ENCODE measurements around the gene ARMH3. TPM values are rescaled to one million over a fixed set of nuclear protein-coding genes. Genes with fewer than 3 reads are reported as not detected.

The ARMH3 gene
- polyA plus RNA-seq, 1 experiment: 18.5 TPM

DNA sequence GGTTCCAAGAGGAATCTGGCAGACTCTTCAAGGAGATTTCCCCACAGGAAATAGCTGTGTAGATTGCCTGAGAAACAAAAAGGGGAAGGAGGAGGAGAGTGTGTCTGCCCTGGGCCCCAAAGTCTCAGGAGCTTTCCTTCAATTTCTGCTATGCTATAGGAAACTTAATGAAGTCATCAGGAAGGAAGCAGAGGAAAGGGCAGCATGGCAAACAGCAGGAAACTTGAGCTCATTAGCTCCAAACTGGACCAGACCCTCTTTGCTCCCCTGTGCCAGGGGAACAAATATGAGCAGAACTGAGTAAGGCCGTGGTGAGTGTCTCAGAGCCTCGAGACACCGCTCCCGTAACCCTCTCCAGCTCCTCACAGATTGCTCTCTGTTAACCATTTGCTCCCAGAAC lies 207.6 kb downstream of the ARMH3 start:
- Histone ChIP-seq H3K27me3 (ENCODE audit: control insufficient read depth, insufficient read depth, low read length) (no peaks in the 10 kb centered on the region), H3K4me3 (ENCODE audit: low read depth, low read length) (no peak overlapping the region), H3K36me3 (ENCODE audit: control insufficient read depth, insufficient read depth, low read length) (peaks cover 3% of the 10 kb centered on the region; the same call in 1 of the 2 replicates)
- TF ChIP-seq, protein P1, sequence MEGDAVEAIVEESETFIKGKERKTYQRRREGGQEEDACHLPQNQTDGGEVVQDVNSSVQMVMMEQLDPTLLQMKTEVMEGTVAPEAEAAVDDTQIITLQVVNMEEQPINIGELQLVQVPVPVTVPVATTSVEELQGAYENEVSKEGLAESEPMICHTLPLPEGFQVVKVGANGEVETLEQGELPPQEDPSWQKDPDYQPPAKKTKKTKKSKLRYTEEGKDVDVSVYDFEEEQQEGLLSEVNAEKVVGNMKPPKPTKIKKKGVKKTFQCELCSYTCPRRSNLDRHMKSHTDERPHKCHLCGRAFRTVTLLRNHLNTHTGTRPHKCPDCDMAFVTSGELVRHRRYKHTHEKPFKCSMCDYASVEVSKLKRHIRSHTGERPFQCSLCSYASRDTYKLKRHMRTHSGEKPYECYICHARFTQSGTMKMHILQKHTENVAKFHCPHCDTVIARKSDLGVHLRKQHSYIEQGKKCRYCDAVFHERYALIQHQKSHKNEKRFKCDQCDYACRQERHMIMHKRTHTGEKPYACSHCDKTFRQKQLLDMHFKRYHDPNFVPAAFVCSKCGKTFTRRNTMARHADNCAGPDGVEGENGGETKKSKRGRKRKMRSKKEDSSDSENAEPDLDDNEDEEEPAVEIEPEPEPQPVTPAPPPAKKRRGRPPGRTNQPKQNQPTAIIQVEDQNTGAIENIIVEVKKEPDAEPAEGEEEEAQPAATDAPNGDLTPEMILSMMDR (IDR thresholded peaks at IDR 0.05; ENCODE audit: insufficient read depth, low read depth, low read length): no peak
- no peak for DNase-seq (ENCODE audit: low read depth)
- ChIA-PET CTCF (interaction anchor here (1.5 to 3.4 kb wide), 3 partner anchors 8 to 162 kb away, joined by 3 to 15 read pairs (median 14); no protein-coding TSS in a partner anchor), POLR2A (no interaction called here)

DNA sequence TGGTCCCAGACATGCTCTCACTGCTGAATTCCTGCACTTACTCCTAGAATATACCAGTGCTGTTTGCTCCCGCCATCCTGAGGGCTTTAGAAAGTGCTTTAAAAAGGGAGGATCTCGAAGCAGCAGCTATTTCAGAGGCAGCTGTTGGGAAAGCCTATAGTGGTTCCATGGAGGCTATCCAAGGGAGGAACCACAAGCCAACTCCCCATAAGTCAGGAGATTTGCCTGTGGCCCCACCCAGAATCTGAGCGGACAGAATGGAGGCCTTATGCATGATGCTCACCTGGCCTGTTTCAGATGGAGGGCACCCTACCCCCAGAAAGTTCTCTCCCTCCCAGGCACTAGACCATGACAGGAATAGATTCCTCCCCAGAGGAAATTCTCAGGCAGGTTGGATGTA lies 210.1 kb downstream of the ARMH3 start:
- no peaks in the 10 kb centered on the region for H3K27me3 ChIP-seq (ENCODE audit: control insufficient read depth, insufficient read depth, low read length)
- H3K4me3 ChIP-seq (ENCODE audit: low read depth, low read length): no peak overlapping the region
- peaks cover 3% of the 10 kb centered on the region; the same call in 1 of the 2 replicates for H3K36me3 ChIP-seq (ENCODE audit: control insufficient read depth, insufficient read depth, low read length)
- ChIA-PET POLR2A (no interaction called here), CTCF (interaction anchor here (0.6 to 3.4 kb wide), 5 partner anchors 10 to 249 kb away, joined by 3 to 15 read pairs (median 6); no protein-coding TSS in a partner anchor)
- TF ChIP-seq, protein P1 (IDR thresholded peaks at IDR 0.05; ENCODE audit: insufficient read depth, low read depth, low read length): no peak
- DNase-seq (ENCODE audit: low read depth): no peak

DNA sequence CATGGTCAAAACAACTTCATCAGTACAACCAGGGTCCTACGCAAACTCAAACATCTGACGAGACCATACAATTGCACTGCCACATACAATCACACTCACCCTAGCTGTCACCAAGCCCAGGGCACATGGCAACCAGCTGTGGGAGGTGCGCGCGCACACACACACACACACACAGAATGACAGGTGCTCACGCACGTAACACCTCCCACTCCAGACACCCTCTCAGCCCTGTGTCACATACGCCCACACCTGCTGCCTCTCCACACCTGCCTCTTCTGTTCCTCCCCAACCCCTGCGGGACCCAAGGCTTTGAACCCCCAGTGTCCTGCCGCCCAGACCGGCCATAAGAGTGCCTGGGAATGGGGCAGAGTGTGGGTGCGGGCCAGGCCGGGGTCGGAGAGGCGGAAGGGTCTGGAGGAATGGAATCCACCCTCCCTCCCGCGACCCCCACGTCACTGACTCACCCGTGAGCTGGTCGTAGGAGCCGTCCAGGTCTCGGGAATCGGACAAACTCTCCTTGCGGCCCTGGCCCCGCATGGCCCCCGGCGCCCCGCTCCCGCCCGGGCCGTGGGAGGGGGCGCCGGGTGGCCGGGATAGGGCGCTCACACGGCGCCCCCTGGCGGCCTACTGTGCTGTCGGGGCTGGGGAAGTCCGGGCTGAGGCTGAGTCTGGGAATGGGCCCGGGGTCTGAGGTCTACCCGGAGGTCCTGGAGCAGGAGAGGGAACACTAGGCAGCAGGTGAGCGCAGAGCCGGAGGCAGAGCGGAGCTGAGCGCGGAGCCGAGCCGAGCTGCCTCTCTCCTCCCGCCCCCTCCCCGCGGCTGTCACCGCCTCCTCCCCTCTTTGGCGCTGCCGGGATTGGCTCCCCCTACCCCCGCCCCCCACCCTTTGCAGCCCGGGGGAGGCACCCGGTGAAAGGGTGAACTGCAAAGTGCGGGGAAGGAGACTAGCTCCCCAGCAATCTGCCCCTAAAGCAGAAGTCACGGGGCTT lies 212.6 kb downstream of the ARMH3 start, which contains the start of gene KCNIP2:
Gene KCNIP2 (minus strand): TSS at position 769 of the 990 bp plus-strand sequence. CDS start 232 bp downstream, at position 537.
- Histone ChIP-seq H3K36me3 (ENCODE audit: control insufficient read depth, insufficient read depth, low read length) (peaks cover 2% of the 10 kb centered on the region; the same call in 1 of the 2 replicates), H3K27me3 (ENCODE audit: control insufficient read depth, insufficient read depth, low read length) (no peaks in the 10 kb centered on the region), H3K4me3 (ENCODE audit: low read depth, low read length) (no peak within 1 kb of the TSS)
- DNase-seq (ENCODE audit: low read depth): no peak
- POLR2A ChIA-PET: no interaction called here
- TF ChIP-seq, protein P1 (IDR thresholded peaks at IDR 0.05; ENCODE audit: insufficient read depth, low read depth, low read length): peak; percentile 41
- CTCF ChIA-PET: interaction anchor here (0.6 to 5.1 kb wide), 6 partner anchors 10 to 176 kb away, joined by 3 to 129 read pairs (median 4); no protein-coding TSS in a partner anchor

DNA sequence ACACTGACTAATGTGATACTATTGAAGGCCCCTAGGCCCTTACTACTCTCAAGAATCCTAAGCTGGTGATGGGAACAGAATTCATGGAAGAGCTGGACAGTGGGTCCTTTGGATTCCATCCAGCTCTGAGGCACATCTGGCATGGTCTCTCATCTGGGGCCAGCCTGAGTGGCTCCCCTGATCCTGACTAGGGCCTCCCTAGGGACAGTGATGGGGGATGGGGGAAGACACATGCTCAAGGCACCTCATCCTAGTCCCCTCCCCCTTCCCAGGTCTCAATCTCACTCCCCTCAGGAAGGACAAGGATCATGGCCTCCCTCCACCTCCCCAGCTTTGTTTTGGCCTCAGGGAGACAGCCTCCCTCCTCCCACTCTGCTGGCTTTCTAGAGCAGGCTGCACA lies 214.1 kb downstream of the ARMH3 start:
- DNase-seq (ENCODE audit: low read depth): no peak
- Histone ChIP-seq H3K27me3 (ENCODE audit: control insufficient read depth, insufficient read depth, low read length) (no peaks in the 10 kb centered on the region), H3K4me3 (ENCODE audit: low read depth, low read length) (no peak overlapping the region), H3K36me3 (ENCODE audit: control insufficient read depth, insufficient read depth, low read length) (no peaks in the 10 kb centered on the region; the same call in 1 of the 2 replicates)
- TF ChIP-seq, protein P1 (IDR thresholded peaks at IDR 0.05; ENCODE audit: insufficient read depth, low read depth, low read length): no peak
- CTCF ChIA-PET: interaction anchor here (0.5 to 5.1 kb wide), 32 partner anchors 7 to 241 kb away, joined by 3 to 129 read pairs (median 7); partner anchors contain the start of gene HPS6
- POLR2A ChIA-PET: no interaction called here

Measured in BJ (cell line).